IMR-90 (cell line): ENCODE measurements around the gene RHBDL1. TPM values are rescaled to one million over a fixed set of nuclear protein-coding genes. Genes with fewer than 3 reads are reported as not detected.

ENCODE experiments used
- ATAC-seq: fragments of 200-7000 bp; cut with Tn5 transposase; 2 replicates; pipeline ENCODE4 v1.9.1; 2020; ENCODE audit warnings: low read depth, mild to moderate bottlenecking, moderate library complexity
- BruUV-seq: library from RNA; stranded (reverse); fragments of 400-500 nt; replicated peaks from 2 replicates; lab custom pipeline; 2021; lab: Mats Ljungman, UMichigan
- CTCF ChIA-PET: fragments of 300-600 bp; formaldehyde crosslinking; extraction: SDS; loops from one replicate; lab custom pipeline; 2021; ENCODE audit warnings: antibody characterized with exemption; lab: Yijun Ruan, JAX
- POLR2A ChIA-PET: fragments of 300-600 bp; sonication (Branson Sonifier 250); formaldehyde crosslinking; loops from one replicate; lab custom pipeline; 2022; ENCODE audit warnings: antibody characterized with exemption; ENCODE audit not compliant: unreplicated experiment; lab: Charles Lee
- DNase-seq: peaks from one replicate; pipeline ENCODE4 v3.0.0; 2013
- H2AFZ ChIP-seq: replicated peaks from 2 replicates; pipeline ENCODE3; 2013; ENCODE audit warnings: low read length, mild to moderate bottlenecking; ENCODE audit not compliant: poor library complexity
- H2AK5ac ChIP-seq: 2 replicates; pipeline ENCODE4 v1.6.1; 2013; ENCODE audit warnings: low read depth, low read length, inconsistent platforms
- H2AK9ac ChIP-seq: replicated peaks from 2 replicates; pipeline ENCODE3; 2013; ENCODE audit warnings: mild to moderate bottlenecking, low read depth, low read length, moderate library complexity; ENCODE audit not compliant: poor library complexity
- H2BK120ac ChIP-seq: 2 replicates; pipeline ENCODE4 v1.6.1; 2013; ENCODE audit warnings: low read depth, low read length, inconsistent platforms
- H2BK15ac ChIP-seq: 3 replicates; pipeline ENCODE4 v1.6.1; 2013; ENCODE audit warnings: low read depth, low read length, inconsistent platforms
- H2BK20ac ChIP-seq: 2 replicates; pipeline ENCODE4 v1.6.1; 2013; ENCODE audit warnings: low read depth, mild to moderate bottlenecking, inconsistent platforms, low read length, moderate library complexity
- H2BK5ac ChIP-seq: 2 replicates; pipeline ENCODE4 v1.6.1; 2013; ENCODE audit warnings: mild to moderate bottlenecking, low read depth, low read length, inconsistent platforms; ENCODE audit not compliant: poor library complexity, severe bottlenecking
- H3K14ac ChIP-seq: replicated peaks from 2 replicates; pipeline ENCODE4 v1.6.1; 2013; ENCODE audit warnings: low read depth, low read length, inconsistent platforms
- H3K18ac ChIP-seq: 2 replicates; pipeline ENCODE4 v1.6.1; 2013; ENCODE audit warnings: low read depth, low read length, control low read depth
- H3K23ac ChIP-seq: 2 replicates; pipeline ENCODE4 v1.6.1; 2013; ENCODE audit warnings: low read depth, low read length, inconsistent platforms
- H3K27ac ChIP-seq: 2 replicates; pipeline ENCODE4 v1.5.1; 2013; ENCODE audit warnings: mild to moderate bottlenecking, control low read depth, low read length; ENCODE audit not compliant: insufficient read depth
- H3K27me3 ChIP-seq: 2 replicates; pipeline ENCODE4 v1.6.1; 2013; ENCODE audit warnings: low read length; ENCODE audit not compliant: control insufficient read depth, insufficient read depth
- H3K36me3 ChIP-seq: 2 replicates; pipeline ENCODE4 v1.6.1; 2013; ENCODE audit warnings: low read length, mixed read lengths; ENCODE audit not compliant: control insufficient read depth, insufficient read depth
- H3K4ac ChIP-seq: 2 replicates; pipeline ENCODE4 v1.6.1; 2013; ENCODE audit warnings: low read depth, low read length, inconsistent platforms
- H3K4me1 ChIP-seq: 2 replicates; pipeline ENCODE4 v1.6.1; 2013; ENCODE audit warnings: low read length, mixed read lengths; ENCODE audit not compliant: control insufficient read depth, insufficient read depth
- H3K4me2 ChIP-seq: 2 replicates; pipeline ENCODE4 v1.6.1; 2013; ENCODE audit warnings: low read depth, mild to moderate bottlenecking, control low read depth, low read length, moderate library complexity
- H3K4me3 ChIP-seq: 2 replicates; pipeline ENCODE4 v1.5.1; 2013; ENCODE audit warnings: low read depth, mild to moderate bottlenecking, control low read depth, low read length, moderate library complexity; ENCODE audit not compliant: insufficient read depth
- H3K56ac ChIP-seq: 2 replicates; pipeline ENCODE4 v1.6.1; 2013; ENCODE audit warnings: low read length, inconsistent platforms; ENCODE audit not compliant: insufficient read depth; ENCODE audit errors: extremely low read depth
- H3K79me1 ChIP-seq, 2 experiments: 2 replicates each; pipeline ENCODE4 v1.6.1; 2013; ENCODE audit warnings: low read length in 2 of 2, inconsistent platforms in 1 of 2, low read depth in 1 of 2
- H3K9ac ChIP-seq: 2 replicates; pipeline ENCODE4 v1.6.1; 2013; ENCODE audit warnings: low read depth, low read length, control low read depth
- H3K9me1 ChIP-seq: 2 replicates; pipeline ENCODE4 v1.6.1; 2013; ENCODE audit warnings: low read length, inconsistent platforms; ENCODE audit not compliant: insufficient read depth
- H3K9me3 ChIP-seq: 2 replicates; pipeline ENCODE4 v1.6.1; 2013; ENCODE audit warnings: low read length; ENCODE audit not compliant: control insufficient read depth, insufficient read depth
- H4K20me1 ChIP-seq: 2 replicates; pipeline ENCODE4 v1.6.1; 2013; ENCODE audit warnings: low read length, inconsistent platforms; ENCODE audit not compliant: insufficient read depth
- H4K5ac ChIP-seq: 2 replicates; pipeline ENCODE4 v1.6.1; 2013; ENCODE audit warnings: mild to moderate bottlenecking, low read depth, low read length, control low read depth
- H4K8ac ChIP-seq, 2 experiments: 2 replicates each; pipeline ENCODE4 v1.6.1; 2013; ENCODE audit warnings: low read depth in 2 of 2, low read length in 2 of 2, control low read depth in 1 of 2, inconsistent platforms in 1 of 2
- H4K91ac ChIP-seq: 2 replicates; pipeline ENCODE4 v1.6.1; 2013; ENCODE audit warnings: low read depth, low read length, inconsistent platforms; ENCODE audit not compliant: insufficient read depth
- MAFK ChIP-seq: IDR thresholded peaks from 2 replicates; pipeline ENCODE4 v1.6.1; 2012; ENCODE audit warnings: low read depth, low read length, improper control_type of control experiment
- MXI1 ChIP-seq: IDR thresholded peaks from 2 replicates; pipeline ENCODE4 v1.6.1; 2012; ENCODE audit warnings: low read depth, mild to moderate bottlenecking, low read length, moderate library complexity, borderline replicate concordance
- NFE2L2 ChIP-seq: fragments of 150-350 bp; IDR thresholded peaks from 2 replicates; pipeline ENCODE4 v1.6.1; 2016; ENCODE audit warnings: low read depth, mild to moderate bottlenecking, low read length
- SMC3 ChIP-seq: fragments of 150-350 bp; IDR thresholded peaks from 2 replicates; pipeline ENCODE4 v1.6.1; 2016; ENCODE audit warnings: low read depth, mild to moderate bottlenecking, antibody characterized with exemption, low read length, moderate library complexity
- WGBS, 2 experiments: methylation state at CpG; one replicate each; pipeline versions ENCODE4 v1.1.5 to v1.1.7; 2013; ENCODE audit warnings: missing lambda C conversion rate in 2 of 2; ENCODE audit not compliant: insufficient read length in 1 of 2; ENCODE audit errors: extremely low coverage in 2 of 2; 5-methylcytosine and 5-hydroxymethylcytosine counted together
- dilution Hi-C: fragments of 300-500 bp; cut with HindIII; formaldehyde crosslinking; loops from one replicate; pipeline ENCODE4 v1.14.3; 2018; ENCODE audit warnings: low sequenced_read_pairs; ENCODE audit not compliant: unreplicated experiment
- in situ Hi-C: fragments of 300-500 bp; cut with MboI; formaldehyde crosslinking; loops from 3 replicates; pipeline ENCODE4 v1.14.3; 2019; ENCODE audit warnings: low sequenced_read_pairs, inconsistent platforms, mixed read lengths
- intact Hi-C: fragments of 100-400 bp; cut with micrococcal nuclease; formaldehyde crosslinking; loops from 2 replicates; pipeline ENCODE4 v1.10.0; 2022
- polyA plus RNA-seq, 3 experiments: library from polyadenylated mRNA; depleted of rRNA; stranded (reverse); fragments of >200 nt; gene quantifications; 2 replicates each; pipeline ENCODE4 v1.2.3, GENCODE V29; 2012; ENCODE audit warnings: low replicate concordance in 1 of 3
- total RNA-seq: library from RNA; depleted of rRNA; stranded (reverse); fragments of >200 nt; gene quantifications from 2 replicates; pipeline ENCODE4 v1.2.3, GENCODE V29; 2012

The RHBDL1 gene
- total and polyA plus RNA-seq, 2 of the 4 experiments (the other 2 are of a cell fraction): 0.72 to 4.1 TPM

DNA sequence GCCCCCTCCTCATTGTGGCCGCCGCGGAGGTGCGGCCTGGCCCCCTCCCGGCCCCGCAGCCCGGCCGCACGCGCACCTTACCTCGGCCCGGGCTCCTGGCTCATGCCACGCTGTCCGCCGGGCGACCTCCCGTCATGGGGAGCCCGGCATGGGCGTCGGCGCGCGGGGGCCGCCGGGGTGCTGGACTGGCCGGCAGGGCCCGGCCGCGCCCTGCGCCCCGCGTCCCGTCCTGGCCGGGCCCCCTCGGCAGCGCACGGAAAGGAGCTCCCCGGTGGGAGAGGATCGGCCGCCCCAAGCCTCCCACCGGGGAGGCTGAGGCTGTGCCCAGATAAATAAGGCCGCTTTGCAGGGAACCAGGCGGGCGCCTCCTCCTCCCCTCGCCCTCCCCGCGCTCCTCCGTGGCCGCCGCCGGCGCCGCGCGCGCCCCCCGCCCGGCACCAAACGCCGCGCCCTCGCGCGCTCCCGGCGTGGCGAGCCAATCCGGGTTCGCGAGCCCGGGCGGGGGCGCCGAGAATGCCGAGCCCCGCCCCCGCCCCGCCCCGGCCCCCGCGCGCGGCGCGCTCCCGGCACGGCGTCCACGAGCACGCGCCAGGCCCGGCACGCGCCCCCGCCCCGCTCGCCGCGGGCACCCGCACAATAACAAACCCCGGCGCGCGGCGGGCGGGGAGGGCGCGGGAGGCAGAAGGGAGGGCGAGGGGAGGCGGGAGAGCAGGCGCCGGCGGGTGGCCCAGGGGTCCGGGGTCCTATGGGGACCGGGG is 30.1 kb downstream of the RHBDL1 start, which contains the start of gene FBXL16 (continued):
- TF ChIP-seq MAFK: no peak

DNA sequence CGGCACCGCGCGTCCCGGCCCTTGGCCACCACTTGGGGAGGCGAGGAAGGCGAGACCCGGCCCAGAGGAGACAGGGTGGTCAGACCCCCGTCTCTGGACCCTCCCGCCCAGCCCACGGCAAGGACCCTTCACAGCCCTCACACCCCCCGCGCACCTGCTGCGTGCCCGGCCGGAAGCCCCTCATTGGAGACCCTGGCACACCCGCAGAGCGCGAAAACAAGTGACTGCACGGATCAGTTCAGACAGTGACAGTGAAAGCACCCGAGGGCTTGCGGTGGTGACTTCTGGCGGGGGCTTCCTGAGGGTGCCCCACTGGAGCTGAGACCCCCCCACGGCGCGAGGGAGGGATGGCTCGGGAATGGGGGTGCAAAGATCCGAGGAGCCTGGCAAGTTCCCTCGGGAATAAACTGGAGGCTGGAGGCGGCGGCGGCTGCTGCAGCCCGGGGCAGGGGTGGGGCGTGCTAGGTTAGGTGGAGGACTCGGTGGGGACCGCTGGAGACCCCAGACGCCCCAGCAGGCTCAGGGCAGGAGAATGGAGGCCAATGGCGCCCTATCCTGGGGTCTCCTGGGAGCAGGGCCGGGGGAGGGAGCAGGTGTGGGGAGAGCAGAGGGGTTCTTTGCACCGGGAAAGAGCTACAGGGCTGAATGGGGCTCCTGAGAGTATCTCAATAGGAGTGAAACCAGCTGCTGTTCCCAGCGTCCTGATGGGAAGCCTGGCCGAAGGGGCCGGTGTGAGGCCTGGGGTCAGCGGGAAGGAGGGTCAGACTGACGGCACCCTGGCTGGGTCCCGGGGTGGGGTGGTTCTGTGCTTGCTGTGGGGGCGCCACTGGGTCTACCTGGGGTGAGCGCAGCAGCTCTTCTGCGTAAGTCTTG is 31.0 kb downstream of the RHBDL1 start:
- dilution Hi-C loops (no loop called here), intact Hi-C loops (no loop called here), in situ Hi-C loops (loop anchor here (25.0 kb wide), 1 partner anchor 356 kb away; the partner anchor contains the start of gene SSTR5)
- H4K8ac ChIP-seq: no peak overlapping the region
- WGBS, 2 experiments: 10% methylated on average over 16 of the region's 49 CpGs; no CpG with 5 or more reads in 1 of the 2 experiments
- H3K79me1 ChIP-seq: no peaks in the 10 kb centered on the region
- peaks cover 5% of the 10 kb centered on the region; the same call in 1 of the 2 replicates for H3K4me1 ChIP-seq
- H3K36me3 ChIP-seq: no peaks in the 10 kb centered on the region
- no peak overlapping the region for H2BK120ac ChIP-seq
- ATAC-seq (no peak), DNase-seq (no peak)
- H2BK15ac ChIP-seq: no peak overlapping the region
- H4K5ac ChIP-seq: no peak overlapping the region
- no peak overlapping the region for H3K18ac ChIP-seq
- no peak overlapping the region for H2AK9ac ChIP-seq
- no peak overlapping the region for H2BK20ac ChIP-seq
- no peak for TF ChIP-seq NFE2L2
- TF ChIP-seq SMC3: no peak
- no peak for TF ChIP-seq MXI1
- ChIA-PET POLR2A (no interaction called here), CTCF (no interaction called here)
- no peak overlapping the region for H3K9ac ChIP-seq
- no peaks in the 10 kb centered on the region for H3K9me3 ChIP-seq
- H3K4ac ChIP-seq: no peak overlapping the region
- no peaks in the 10 kb centered on the region for H3K9me1 ChIP-seq
- peaks cover 18% of the 10 kb centered on the region; the same call in 1 of the 2 replicates for H4K20me1 ChIP-seq
- H2BK5ac ChIP-seq: no peak overlapping the region
- no peak overlapping the region for H3K56ac ChIP-seq
- H3K27ac ChIP-seq: no peak overlapping the region
- H3K23ac ChIP-seq: no peak overlapping the region
- H3K14ac ChIP-seq: no peak overlapping the region
- no peak overlapping the region for H4K91ac ChIP-seq
- BruUV-seq: no TSS peak
- H3K27me3 ChIP-seq: peaks cover 57% of the 10 kb centered on the region
- no peak overlapping the region for H3K4me3 ChIP-seq
- H2AFZ ChIP-seq: no peak overlapping the region
- H2AK5ac ChIP-seq: no peak overlapping the region
- no peak overlapping the region for H3K4me2 ChIP-seq
